ENCODE results near the gene BCL2L13.

GRCh38 chr22:17705951-17706900 is 67.7 kb downstream of the BCL2L13 start:
- TF ChIP-seq EZH2 (IDR thresholded peaks at IDR 0.05; ENCODE audit: borderline replicate concordance) (no peak), CTCF (IDR thresholded peaks at IDR 0.05; ENCODE audit: poor library complexity) (no peak)

All from hepatocyte (in vitro differentiated cells).